WI38 (cell line): Measurements from ENCODE around the gene LITAFD.
"Not testable (repeated sequence)": the region's sequence is repeated elsewhere in the genome, so short reads cannot be mapped to it uniquely, and the experiment has no call there.

Experiments
- H3K4me3 ChIP-seq: 2 replicates; pipeline ENCODE4 v1.5.1; 2011; ENCODE audit warnings: low read depth, mild to moderate bottlenecking, control low read depth, low read length
- TF ChIP-seq, protein P1 (sequence below): IDR thresholded peaks from 2 replicates; pipeline ENCODE4 v1.5.1; 2012; ENCODE audit warnings: low read depth, mild to moderate bottlenecking, control low read depth, low read length

Gene LITAFD

DNA sequence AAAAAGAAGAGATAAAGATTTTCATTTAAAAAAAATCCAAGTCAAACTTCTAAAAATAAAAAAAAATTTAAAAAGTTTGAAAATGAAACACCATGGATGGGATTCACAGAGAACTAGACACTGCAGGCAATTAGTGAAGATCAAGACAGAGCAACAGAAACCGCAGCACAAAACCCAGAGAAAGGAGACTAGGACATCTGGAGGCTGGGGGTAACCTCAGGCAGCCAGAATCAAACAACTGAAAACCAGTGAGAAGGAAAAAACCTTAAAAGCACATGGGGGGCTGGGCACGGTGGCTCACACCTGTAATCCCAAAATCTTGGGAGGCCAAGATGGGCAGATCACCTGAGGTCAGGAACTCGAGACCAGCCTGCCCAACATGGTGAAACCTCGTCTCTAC is 30.6 kb downstream of the LITAFD start:
- H3K4me3 ChIP-seq = no peak overlapping the region
- TF ChIP-seq, protein P1, sequence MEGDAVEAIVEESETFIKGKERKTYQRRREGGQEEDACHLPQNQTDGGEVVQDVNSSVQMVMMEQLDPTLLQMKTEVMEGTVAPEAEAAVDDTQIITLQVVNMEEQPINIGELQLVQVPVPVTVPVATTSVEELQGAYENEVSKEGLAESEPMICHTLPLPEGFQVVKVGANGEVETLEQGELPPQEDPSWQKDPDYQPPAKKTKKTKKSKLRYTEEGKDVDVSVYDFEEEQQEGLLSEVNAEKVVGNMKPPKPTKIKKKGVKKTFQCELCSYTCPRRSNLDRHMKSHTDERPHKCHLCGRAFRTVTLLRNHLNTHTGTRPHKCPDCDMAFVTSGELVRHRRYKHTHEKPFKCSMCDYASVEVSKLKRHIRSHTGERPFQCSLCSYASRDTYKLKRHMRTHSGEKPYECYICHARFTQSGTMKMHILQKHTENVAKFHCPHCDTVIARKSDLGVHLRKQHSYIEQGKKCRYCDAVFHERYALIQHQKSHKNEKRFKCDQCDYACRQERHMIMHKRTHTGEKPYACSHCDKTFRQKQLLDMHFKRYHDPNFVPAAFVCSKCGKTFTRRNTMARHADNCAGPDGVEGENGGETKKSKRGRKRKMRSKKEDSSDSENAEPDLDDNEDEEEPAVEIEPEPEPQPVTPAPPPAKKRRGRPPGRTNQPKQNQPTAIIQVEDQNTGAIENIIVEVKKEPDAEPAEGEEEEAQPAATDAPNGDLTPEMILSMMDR = no peak

DNA sequence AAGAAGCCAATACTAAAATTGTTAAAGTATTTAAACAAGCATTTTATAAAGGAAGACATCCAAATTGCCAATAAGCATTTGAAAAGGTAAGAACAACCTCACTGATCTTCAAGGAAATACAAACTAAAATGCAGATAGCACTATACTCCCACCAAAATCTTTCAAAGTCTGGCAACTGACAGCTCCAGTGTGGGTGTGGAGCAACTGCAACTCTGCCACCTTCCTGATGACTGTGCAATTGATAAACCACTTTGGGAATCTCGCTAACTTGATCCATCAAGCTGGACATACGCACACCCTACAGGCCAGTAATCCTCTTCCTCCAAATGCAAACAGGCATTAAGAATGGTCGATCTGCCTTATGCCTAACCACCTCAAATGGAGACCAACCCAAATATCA is 31.9 kb downstream of the LITAFD start:
- no peak overlapping the region for H3K4me3 ChIP-seq
- TF ChIP-seq, protein P1 = no peak

DNA sequence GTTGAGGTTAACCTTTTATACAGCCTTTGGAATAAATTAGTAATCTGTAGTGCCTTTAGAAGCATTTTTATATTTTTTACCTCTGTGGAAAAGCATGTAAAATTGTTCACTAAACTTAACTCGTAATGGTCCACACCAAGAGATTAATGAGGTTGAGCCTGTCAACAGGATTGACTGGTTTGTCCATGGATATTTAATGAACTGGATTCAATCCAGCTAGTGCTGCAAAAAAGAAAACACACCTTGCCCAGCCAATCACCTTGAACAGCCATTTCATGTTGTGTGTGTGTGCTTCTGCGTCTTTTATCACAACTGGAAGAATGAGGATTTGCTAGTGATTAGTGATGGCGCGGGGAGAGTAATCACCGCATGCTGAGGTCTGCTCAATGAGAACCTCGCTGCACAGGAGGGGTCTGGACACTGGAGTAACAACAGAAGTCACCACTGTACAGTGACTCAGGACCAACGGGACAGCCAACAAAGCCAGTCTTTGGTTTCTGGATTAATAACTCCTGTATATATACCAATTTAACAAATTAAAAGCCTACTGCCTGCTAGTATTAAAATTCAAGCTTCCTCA is 33.7 kb downstream of the LITAFD start:
- TF ChIP-seq, protein P1 = no peak

DNA sequence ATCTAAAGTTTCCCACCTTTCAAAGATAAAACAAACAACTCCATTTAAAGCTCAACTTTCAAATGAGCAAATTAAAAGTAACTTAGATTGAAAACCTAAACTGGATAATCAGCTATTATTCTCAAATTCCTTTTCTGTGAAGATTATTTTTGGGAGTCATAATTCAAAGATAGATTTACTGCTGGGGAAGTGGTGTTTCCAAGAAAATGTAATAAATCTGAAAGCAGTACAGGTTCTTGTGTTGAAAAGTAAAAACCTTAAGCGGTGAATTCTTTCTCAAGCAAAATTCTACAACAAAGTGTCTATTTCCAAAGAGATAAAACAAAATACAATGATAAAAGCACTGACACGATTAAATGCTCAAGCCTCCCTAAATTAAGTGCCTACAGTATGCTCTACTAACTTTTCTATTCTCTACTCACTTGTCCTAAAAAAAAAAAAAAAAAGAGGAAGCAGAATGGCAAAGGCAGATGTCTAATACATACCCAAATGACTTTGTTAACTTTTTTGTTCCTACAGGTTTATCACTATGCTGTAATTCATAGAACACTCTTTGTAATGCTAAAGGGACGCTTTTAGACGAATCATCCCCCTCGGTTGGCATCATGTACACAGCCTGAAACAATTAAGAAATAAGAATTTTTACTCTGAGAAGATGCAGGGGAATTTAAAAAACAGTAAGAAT is 34.5 kb downstream of the LITAFD start:
- H3K4me3 ChIP-seq = no peak overlapping the region
- TF ChIP-seq, protein P1 = no peak

More for the DNA sequence above, 33.7 kb downstream of the LITAFD start:
- no peak overlapping the region for H3K4me3 ChIP-seq

DNA sequence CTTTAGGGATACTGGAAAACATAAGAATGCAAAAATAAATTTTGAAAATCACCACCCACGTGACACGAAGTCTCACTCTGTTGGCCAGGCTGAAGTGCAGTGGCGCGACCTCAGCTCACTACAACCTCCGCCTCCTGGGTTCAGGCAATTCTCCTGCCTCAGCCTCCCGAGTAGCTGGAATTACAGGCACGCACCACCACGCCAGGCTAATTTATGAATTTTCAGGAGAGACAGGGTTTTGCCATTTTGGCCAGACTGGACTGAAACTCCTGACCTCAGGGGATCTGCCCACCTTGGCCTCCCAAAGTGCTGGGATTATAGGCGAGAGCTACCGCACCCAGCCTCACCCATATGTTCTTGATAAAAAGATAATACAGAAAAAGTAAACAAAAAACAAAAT is 35.2 kb downstream of the LITAFD start:
- H3K4me3 ChIP-seq = not testable (repeated sequence)

DNA sequence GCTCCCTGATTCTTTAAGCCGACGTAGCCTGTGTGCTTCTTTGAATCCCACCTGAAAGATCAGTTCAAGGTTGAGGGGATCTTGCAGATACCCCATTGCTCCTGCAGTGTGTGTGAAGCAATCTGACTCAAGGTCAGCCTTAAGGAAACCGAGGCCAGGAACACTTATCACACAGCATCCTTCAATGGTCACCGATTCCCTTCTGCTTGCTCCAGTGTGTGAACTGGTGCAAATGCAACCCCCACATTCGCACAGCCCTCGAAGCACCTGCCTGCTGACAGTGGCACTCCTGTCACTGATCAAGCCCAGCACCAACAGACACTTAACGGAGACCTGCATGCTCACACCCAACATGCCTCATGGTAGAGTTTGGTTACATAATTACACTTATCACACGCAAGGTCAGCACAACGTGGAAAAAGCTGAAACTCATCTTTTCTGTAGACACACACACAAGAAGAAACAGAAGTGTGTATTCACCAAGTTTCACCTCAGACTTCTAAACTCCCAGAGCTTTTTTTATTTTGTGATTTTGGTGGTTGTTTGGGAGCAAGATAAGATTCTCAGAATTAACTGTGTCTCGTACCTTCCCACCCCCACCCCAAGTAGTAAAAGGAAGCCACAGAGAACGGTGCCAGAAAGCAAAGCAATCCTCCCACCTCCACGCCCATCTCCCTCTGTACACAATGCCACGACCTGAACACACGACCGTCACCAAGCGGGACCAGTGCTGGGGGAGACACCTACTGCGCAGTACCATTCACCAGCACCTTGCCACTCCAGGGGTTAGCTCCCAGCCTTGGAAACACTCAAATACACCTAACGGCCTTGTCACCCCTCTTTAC is 37.2 kb downstream of the LITAFD start:
- TF ChIP-seq, protein P1 = no peak
- H3K4me3 ChIP-seq = no peak overlapping the region

DNA sequence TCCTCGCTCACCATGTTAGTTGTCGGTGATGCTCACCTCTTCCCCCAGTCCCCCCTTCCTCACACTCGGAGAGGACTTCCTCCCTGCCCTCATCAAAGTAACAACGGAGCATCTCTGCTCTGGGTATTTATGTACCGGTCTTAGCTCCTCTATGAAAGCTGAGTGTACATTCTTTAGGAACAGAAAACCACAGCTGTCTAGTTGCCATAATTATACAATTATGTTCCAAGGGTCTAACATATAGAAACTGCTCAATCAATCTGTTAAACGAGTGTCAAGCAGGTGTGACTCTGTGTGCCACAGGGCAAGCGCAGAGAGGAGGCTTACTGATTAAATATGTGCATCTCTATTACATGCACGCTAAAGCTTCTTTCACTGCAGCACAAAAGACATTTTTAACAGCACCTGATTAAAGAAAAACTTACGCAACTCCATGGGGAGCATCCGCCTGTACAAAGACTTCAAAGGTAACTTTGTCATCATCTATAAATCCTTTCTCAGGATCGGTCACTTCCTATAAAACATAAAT is 37.8 kb downstream of the LITAFD start:
- TF ChIP-seq, protein P1 = no peak
- H3K4me3 ChIP-seq = no peak overlapping the region
